ENCODE results near the gene FNDC3B. TPM values are rescaled to one million over a fixed set of nuclear protein-coding genes. Genes with fewer than 3 reads are reported as not detected.
A peak's percentile ranks its signal among the peaks of the same experiment; 100 is the strongest.

FNDC3B gene
- total RNA-seq, 1 experiment from 2014 or later: 149 TPM

DNA sequence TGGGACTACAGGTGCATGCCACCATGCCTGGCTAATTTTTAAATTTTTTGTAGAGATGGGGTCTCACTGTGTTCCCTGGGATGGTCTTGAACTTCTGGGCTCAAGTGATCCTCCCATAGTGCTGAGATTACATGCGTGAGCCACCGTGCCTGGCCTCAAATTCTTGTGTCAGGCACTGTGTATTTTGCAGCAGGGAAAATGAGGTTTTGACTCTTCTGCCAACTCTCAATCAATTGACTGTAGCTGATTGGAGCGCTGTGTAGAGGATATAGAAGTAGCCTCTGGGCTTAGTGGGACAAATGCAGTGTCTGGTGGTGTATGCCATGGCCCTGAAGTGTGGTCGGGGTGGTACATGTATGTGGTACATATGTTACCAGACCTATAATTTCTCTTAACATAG lies 152.3 kb downstream of the FNDC3B start:
- no peak overlapping the region for H3K4me3 Mint-ChIP-seq (ENCODE audit: unreplicated experiment)
- no peaks in the 10 kb centered on the region for H3K27me3 Mint-ChIP-seq (ENCODE audit: insufficient read depth, unreplicated experiment)
- no peak for DNase-seq (ENCODE audit: unreplicated experiment)
- no peaks in the 10 kb centered on the region for H3K36me3 Mint-ChIP-seq (ENCODE audit: insufficient read depth, unreplicated experiment)
- peaks cover 9% of the 10 kb centered on the region for H3K4me1 Mint-ChIP-seq (ENCODE audit: insufficient read depth, unreplicated experiment)
- POLR2A ChIA-PET: no interaction called here
- intact Hi-C loops (cut with micrococcal nuclease): no loop called here
- no TSS peak for BruUV-seq (replicated peaks)
- TF ChIP-seq, protein P1, sequence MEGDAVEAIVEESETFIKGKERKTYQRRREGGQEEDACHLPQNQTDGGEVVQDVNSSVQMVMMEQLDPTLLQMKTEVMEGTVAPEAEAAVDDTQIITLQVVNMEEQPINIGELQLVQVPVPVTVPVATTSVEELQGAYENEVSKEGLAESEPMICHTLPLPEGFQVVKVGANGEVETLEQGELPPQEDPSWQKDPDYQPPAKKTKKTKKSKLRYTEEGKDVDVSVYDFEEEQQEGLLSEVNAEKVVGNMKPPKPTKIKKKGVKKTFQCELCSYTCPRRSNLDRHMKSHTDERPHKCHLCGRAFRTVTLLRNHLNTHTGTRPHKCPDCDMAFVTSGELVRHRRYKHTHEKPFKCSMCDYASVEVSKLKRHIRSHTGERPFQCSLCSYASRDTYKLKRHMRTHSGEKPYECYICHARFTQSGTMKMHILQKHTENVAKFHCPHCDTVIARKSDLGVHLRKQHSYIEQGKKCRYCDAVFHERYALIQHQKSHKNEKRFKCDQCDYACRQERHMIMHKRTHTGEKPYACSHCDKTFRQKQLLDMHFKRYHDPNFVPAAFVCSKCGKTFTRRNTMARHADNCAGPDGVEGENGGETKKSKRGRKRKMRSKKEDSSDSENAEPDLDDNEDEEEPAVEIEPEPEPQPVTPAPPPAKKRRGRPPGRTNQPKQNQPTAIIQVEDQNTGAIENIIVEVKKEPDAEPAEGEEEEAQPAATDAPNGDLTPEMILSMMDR (IDR thresholded peaks at IDR 0.05; ENCODE audit: unreplicated experiment): no peak
- CTCF ChIA-PET: no interaction called here
- no peak overlapping the region for H3K27ac Mint-ChIP-seq (ENCODE audit: low read depth, unreplicated experiment)
- H3K9me3 Mint-ChIP-seq (ENCODE audit: unreplicated experiment): no peaks in the 10 kb centered on the region

- no peaks in the 10 kb centered on the region for H3K9me3 Mint-ChIP-seq (ENCODE audit: unreplicated experiment)
- no peak for DNase-seq (ENCODE audit: unreplicated experiment)
- H3K36me3 Mint-ChIP-seq (ENCODE audit: insufficient read depth, unreplicated experiment): peaks cover 6% of the 10 kb centered on the region
- peaks cover 9% of the 10 kb centered on the region for H3K4me1 Mint-ChIP-seq (ENCODE audit: insufficient read depth, unreplicated experiment)
- ChIA-PET POLR2A (no interaction called here), CTCF (no interaction called here)
- H3K27ac Mint-ChIP-seq (ENCODE audit: low read depth, unreplicated experiment): no peak overlapping the region
- TF ChIP-seq, protein P1 (IDR thresholded peaks at IDR 0.05; ENCODE audit: unreplicated experiment): no peak
- BruUV-seq (replicated peaks): no TSS peak
- intact Hi-C loops (cut with micrococcal nuclease): no loop called here
- H3K27me3 Mint-ChIP-seq (ENCODE audit: insufficient read depth, unreplicated experiment): no peaks in the 10 kb centered on the region
- H3K4me3 Mint-ChIP-seq (ENCODE audit: unreplicated experiment): no peak overlapping the region
Observed at GRCh38 chr3:172192830-172193415, 153.5 kb downstream of the FNDC3B start.

DNA sequence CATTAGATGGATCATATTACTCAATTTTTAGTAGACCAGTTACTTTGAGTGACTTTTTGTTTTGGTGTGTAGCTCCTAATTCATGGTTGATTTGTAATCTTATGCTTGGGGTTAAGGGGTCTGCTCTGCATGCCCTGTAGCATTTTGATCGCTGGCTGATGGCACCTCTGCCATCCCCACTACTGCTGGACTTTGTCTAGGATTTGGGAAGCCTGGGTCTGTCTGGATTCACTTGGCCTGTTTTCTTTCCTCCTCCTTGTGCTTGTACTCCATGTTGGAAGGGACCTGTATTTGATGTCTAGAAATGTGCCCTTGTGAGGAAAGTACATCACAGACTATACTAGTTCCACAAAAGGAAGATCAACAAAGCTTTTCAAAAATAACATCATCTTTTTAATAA lies 154.1 kb downstream of the FNDC3B start:
- TF ChIP-seq, protein P1 (IDR thresholded peaks at IDR 0.05; ENCODE audit: unreplicated experiment): no peak
- H3K4me3 Mint-ChIP-seq (ENCODE audit: unreplicated experiment): no peak overlapping the region
- no peak overlapping the region for H3K27ac Mint-ChIP-seq (ENCODE audit: low read depth, unreplicated experiment)

DNA sequence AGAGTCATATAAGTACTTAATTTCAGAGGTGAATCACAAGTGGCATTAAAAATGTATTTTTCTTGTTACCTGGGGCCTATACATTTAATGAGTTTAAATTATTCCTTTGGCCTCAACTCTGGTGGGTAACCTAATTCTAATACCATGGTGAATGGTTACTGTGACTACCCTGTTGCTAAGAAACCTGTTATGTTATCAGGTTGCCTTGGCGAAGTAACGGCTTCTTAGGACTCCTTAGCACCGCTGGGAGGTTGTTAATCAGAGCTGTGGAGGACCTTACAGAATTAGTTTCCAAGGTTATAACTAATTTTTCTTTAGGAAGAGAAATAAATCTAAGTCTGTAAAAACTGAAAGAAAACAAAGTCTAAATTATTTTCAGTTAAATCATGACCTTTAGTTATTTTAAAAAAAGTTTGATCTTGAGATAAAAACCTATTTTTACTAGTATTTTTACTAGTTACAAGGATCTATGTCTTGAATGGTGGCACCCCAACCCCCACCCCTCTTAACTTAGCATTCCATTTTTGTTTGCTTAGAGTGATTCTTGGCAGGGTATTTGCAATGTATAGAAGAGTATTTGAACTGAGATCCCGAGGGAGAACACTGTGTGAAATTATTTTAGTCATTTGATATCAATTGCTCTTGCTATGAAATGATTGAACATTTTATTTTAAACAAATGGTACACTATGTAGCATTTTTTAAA lies 155.5 kb downstream of the FNDC3B start:
- Mint-ChIP-seq H3K27ac (ENCODE audit: low read depth, unreplicated experiment) (peak overlapping the region; percentile 12), H3K27me3 (ENCODE audit: insufficient read depth, unreplicated experiment) (no peaks in the 10 kb centered on the region), H3K4me3 (ENCODE audit: unreplicated experiment) (no peak overlapping the region), H3K4me1 (ENCODE audit: insufficient read depth, unreplicated experiment) (peaks cover 12% of the 10 kb centered on the region), H3K9me3 (ENCODE audit: unreplicated experiment) (no peaks in the 10 kb centered on the region), H3K36me3 (ENCODE audit: insufficient read depth, unreplicated experiment) (peaks cover 11% of the 10 kb centered on the region)
- ChIA-PET CTCF (interaction anchor here (0.7 to 1.5 kb wide), 2 partner anchors 67 to 138 kb away, joined by 3 read pairs; no protein-coding TSS in a partner anchor), POLR2A (interaction anchor here (0.9 to 1.9 kb wide), 3 partner anchors 12 to 25 kb away, joined by 3 to 6 read pairs (median 4); no protein-coding TSS in a partner anchor)
- no TSS peak for BruUV-seq (replicated peaks)
- intact Hi-C loops (cut with micrococcal nuclease): no loop called here
- TF ChIP-seq, protein P1 (IDR thresholded peaks at IDR 0.05; ENCODE audit: unreplicated experiment): no peak
- no peak for DNase-seq (ENCODE audit: unreplicated experiment)

More for the DNA sequence above, 154.1 kb downstream of the FNDC3B start:
- Mint-ChIP-seq H3K36me3 (ENCODE audit: insufficient read depth, unreplicated experiment) (peaks cover 11% of the 10 kb centered on the region), H3K9me3 (ENCODE audit: unreplicated experiment) (no peaks in the 10 kb centered on the region), H3K4me1 (ENCODE audit: insufficient read depth, unreplicated experiment) (peaks cover 9% of the 10 kb centered on the region), H3K27me3 (ENCODE audit: insufficient read depth, unreplicated experiment) (no peaks in the 10 kb centered on the region)
- DNase-seq (ENCODE audit: unreplicated experiment): no peak
- ChIA-PET POLR2A (interaction anchor here (0.9 to 1.9 kb wide), 2 partner anchors 10 to 24 kb away, joined by 3 to 6 read pairs; no protein-coding TSS in a partner anchor), CTCF (no interaction called here)
- BruUV-seq (replicated peaks): no TSS peak
- intact Hi-C loops (cut with micrococcal nuclease): no loop called here
